B cell (primary cell): ENCODE data around the gene DFFB.

Source experiments
- CTCF ChIP-seq: fragments of 200-600 bp; IDR thresholded peaks from one replicate; pipeline ENCODE4 v1.8.0; 2022; ENCODE audit warnings: antibody characterized with exemption, mild to moderate bottlenecking
- EZH2 ChIP-seq: IDR thresholded peaks from 2 replicates; pipeline ENCODE4 v1.6.1; 2012; ENCODE audit warnings: borderline replicate concordance, low read depth, mild to moderate bottlenecking, moderate library complexity, low read length; ENCODE audit not compliant: insufficient read depth, poor library complexity, severe bottlenecking

- TF ChIP-seq CTCF (no peak), EZH2 (no peak)
Measured at GRCh38 chr1:3817138-3817740, 40.0 kb upstream of the DFFB start.
